HG03196 (cell line): ENCODE data around the gene SYNJ2.

ENCODE experiments used
- ATAC-seq: cut with Tn5 transposase; IDR thresholded peaks from one replicate; pipeline ENCODE4 v1.9.1; 2021; ENCODE audit not compliant: unreplicated experiment

SYNJ2 gene

GRCh38 chr6:158040804-158041347 is 59.2 kb downstream of the SYNJ2 start:
- no peak for ATAC-seq

DNA sequence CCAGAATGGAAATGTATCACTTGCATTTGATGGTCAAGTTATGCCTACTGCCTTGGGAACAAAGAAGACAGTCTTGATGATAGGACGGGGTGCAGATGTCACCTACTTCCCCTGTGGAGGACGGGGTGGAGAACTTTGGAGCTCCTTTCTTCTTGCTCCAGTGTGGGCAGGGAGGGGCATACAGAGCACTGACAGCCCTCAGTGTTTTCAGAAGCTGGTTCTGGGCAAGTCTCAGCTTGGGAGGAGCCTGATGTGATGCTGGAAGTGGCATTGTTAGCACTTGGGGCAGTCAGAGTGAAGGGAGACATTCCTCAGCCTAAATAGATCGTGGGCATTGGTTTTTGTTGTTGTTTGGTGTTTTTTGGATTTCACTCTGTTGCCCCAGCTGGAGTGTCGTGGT is 59.7 kb downstream of the SYNJ2 start:
- no peak for ATAC-seq

DNA sequence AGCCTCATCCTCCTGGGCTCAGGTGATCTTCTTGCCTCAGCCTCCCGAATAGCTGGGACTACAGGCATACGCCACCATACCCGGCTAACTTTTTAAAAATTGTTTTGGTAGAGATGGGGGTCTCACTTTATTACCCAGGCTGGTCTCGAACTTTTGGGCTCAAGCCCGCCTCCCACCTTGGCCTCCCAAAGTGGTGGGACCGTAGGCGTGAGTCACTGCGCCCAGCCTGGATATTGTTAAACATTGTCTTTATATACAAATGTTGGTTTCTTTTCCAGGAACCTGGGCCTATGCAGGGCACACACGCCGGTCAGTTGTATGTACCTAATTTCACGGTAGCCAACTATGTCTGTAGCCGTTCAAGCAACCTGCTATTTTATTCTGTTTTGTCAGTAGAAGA is 60.1 kb downstream of the SYNJ2 start:
- ATAC-seq, result no peak

DNA sequence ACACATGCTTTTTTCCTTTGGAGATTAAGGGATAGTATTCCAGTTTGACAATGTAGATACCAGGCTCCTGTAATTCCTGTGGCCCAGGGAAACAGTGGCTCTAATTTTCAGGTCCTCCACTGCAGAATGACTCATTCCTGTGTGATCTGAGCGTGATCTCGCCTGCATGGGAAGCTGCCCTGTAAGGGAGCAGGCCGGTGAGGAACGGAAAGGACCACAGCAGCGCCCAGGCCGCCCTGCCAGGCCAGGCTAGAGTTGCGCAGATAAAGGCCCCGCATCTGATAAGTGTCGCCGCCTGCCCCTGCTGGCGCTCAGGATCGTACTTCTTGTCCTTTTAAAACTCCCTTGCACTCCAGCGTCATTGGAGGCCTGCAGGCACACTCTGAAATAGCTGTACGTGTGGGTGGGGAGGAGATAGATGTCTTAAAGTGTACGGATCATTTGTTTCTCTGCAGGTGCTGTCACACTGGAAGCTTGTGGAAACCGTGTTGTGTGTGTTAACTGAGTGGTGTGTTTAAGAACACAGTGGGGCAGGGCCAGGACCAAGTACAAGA is 60.7 kb downstream of the SYNJ2 start:
- no peak for ATAC-seq

DNA sequence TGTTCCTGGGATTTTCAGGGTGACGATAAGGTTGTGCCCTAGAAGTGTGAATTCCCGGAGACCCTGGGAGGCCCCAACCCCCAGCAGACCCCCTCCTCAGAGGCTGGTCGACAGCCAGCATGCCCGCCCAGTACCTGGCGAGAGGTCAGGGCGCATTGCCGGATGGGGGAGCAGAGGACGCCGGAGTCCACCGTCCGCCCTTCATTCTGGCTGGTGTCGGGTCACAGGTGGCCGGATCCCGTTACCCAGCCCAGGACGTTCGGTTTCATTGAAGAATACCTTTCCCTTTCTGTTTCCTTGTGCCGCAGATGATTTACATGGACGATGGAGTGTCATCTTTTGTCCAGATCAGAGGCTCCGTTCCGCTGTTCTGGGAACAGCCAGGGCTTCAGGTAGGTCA is 61.3 kb downstream of the SYNJ2 start:
- ATAC-seq, result no peak

- ATAC-seq, result no peak
These were observed 62.2 kb downstream of the SYNJ2 start for GRCh38 chr6:158043586-158044524.

DNA sequence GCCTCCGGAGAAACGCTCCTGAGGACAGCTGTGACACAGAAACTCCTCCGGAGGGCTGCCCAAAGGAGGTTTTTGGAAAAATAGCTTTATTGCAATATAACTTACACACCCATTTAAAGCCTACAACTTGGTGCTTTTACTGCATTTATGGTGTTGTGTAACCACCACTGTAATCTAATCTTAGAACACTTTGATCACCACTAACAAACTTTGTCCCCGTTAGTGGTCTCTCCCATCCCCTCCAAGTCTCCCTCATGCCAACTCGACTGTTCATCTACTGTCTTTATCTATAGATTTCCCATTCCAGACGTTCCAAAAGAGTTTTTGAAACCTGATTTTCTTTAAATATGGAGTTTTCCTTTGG is 62.8 kb downstream of the SYNJ2 start:
- ATAC-seq, result no peak

GRCh38 chr6:158046201-158047126 is 64.8 kb downstream of the SYNJ2 start:
- no peak for ATAC-seq

- ATAC-seq, result no peak
These were observed 65.5 kb downstream of the SYNJ2 start for GRCh38 chr6:158047127-158047518.

- no peak for ATAC-seq
These were observed 66.1 kb downstream of the SYNJ2 start for GRCh38 chr6:158047563-158048323.

GRCh38 chr6:158048589-158048988 is 66.9 kb downstream of the SYNJ2 start:
- ATAC-seq, result no peak

- ATAC-seq, result no peak
These were observed 67.7 kb downstream of the SYNJ2 start for GRCh38 chr6:158049055-158050028.

DNA sequence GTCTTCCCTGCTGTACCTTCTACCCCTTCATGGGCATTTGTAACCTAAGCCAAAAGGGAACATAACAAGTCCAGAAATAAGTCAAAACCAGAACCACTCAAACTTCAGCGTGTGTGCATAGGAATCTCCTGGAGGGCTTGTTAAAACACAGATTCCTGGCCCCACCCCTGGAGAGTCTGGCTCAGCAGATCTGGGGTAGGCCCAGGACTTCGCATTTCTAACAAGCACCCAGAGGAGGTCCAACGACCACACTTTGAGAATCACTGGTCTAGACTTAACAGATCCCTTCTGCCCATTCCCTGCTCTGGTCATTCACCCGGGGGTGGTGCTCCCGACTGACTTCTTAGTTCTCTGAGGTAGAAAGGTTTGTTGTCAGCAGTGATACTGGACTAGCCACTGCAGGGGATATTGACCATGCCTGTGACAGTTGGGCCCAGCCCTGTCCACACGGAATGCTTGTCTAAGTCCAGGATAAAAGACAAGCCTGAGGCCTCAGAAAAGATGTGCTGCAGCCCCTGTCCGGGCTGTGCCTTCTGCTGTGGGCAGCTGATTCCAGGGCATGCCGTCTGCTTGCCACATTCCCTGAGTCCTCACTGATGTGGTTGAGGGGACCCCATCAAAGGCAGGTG is 68.6 kb downstream of the SYNJ2 start:
- no peak for ATAC-seq

DNA sequence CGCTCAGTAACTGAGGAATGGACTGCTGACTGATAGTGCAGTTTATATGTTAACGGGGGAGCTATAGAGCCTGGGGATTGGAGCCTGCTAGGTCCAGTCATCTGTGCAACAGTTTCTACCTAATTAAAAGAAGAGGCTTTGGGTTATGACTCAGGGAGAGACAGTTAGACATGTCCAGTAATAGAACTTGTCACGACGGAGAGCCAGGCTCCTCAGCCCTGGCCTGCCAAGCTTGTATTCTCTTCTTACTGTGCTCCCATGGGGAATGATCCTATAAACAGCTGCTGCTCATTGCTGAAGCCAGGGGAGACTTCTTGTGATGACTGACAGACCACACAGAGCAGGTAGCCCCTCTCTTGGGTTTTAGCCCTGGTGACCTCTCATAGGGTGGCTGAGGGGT is 69.3 kb downstream of the SYNJ2 start:
- ATAC-seq, result no peak

DNA sequence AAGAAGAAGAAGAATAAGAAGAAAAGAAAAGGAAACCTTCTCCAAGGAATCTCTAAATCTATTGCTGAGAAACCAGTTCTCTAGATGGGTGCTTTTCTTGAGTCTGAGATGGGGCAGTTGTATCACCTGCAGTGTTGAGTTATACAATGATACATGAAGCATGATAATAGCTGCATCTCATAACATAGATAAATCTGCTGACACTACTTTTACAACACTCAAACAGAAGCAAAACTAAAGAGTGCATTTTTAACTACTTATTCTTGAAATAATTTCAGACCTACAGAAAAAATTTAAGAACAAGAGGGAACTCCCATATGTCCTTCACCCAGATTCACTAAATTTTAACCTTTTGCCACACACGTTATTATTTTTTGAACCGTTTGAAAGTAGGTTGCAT is 70.3 kb downstream of the SYNJ2 start:
- no peak for ATAC-seq

- no peak for ATAC-seq
These were observed 72.0 kb downstream of the SYNJ2 start for GRCh38 chr6:158053377-158054313.

GRCh38 chr6:158056355-158056754 is 74.7 kb downstream of the SYNJ2 start:
- ATAC-seq, result no peak

GRCh38 chr6:158056804-158057203 is 75.1 kb downstream of the SYNJ2 start:
- no peak for ATAC-seq
